Endothelial cell of umbilical vein (primary cell): ENCODE data around the gene CCNJ. TPM values are rescaled to one million over a fixed set of nuclear protein-coding genes. Genes with fewer than 3 reads are reported as not detected.

Experiments used
- BruUV-seq: library from RNA; stranded (reverse); fragments of 400-500 nt; replicated peaks from 2 replicates; lab custom pipeline; 2021; lab: Mats Ljungman, UMichigan
- CTCF ChIA-PET: fragments of 300-600, 350-600 bp; sonication (Branson Sonifier 250); formaldehyde crosslinking; loops from one replicate; lab custom pipeline; 2021; ENCODE audit warnings: antibody characterized with exemption, inconsistent platforms; lab: Charles Lee
- POLR2A ChIA-PET: fragments of 300-600, 350-600 bp; sonication (Branson Sonifier 250); formaldehyde crosslinking; loops from one replicate; lab custom pipeline; 2021; ENCODE audit warnings: antibody characterized with exemption, inconsistent platforms; lab: Charles Lee
- DNase-seq: peaks from one replicate; pipeline ENCODE4 v3.0.0-alpha.2; 2011; ENCODE audit warnings: low read depth, low spot score
- FAIRE-seq: peaks from 2 replicates; lab custom pipeline; 2011; peaks lifted over from hg19 to GRCh38; lab: Jason Lieb, UNC
- H2AFZ ChIP-seq: 2 replicates; pipeline ENCODE4 v1.6.0; 2012; ENCODE audit warnings: low read depth, low read length, control low read depth, inconsistent platforms
- H3K27ac ChIP-seq: 2 replicates; pipeline ENCODE4 v1.5.1; 2011; ENCODE audit warnings: low read depth, mild to moderate bottlenecking, control low read depth, low read length, moderate library complexity; ENCODE audit not compliant: insufficient read depth
- H3K27me3 ChIP-seq, 2 experiments: 2 replicates each; pipeline versions ENCODE4 v1.6.0 to v1.6.1; 2011; ENCODE audit warnings: low read length in 2 of 2, mixed read lengths in 1 of 2; ENCODE audit not compliant: control insufficient read depth in 2 of 2, insufficient read depth in 2 of 2
- H3K36me3 ChIP-seq, 2 experiments: 2 replicates in 1 of 2; 3 replicates in 1 of 2; pipeline ENCODE4 v1.5.1; 2011; ENCODE audit warnings: low read length in 2 of 2, mild to moderate bottlenecking in 1 of 2, moderate library complexity in 1 of 2; ENCODE audit not compliant: control insufficient read depth in 2 of 2, insufficient read depth in 2 of 2; ENCODE audit errors: extremely low read depth in 1 of 2
- H3K4me1 ChIP-seq: 3 replicates; pipeline ENCODE4 v1.5.1; 2011; ENCODE audit warnings: mild to moderate bottlenecking, low read length; ENCODE audit not compliant: control insufficient read depth, insufficient read depth; ENCODE audit errors: extremely low read depth
- H3K4me2 ChIP-seq: 2 replicates; pipeline ENCODE4 v1.6.1; 2011; ENCODE audit warnings: low read length, control low read depth, mixed read lengths; ENCODE audit not compliant: insufficient read depth
- H3K4me3 ChIP-seq, 3 experiments: fragments of 200-600 bp in 1 of 3; sonication (generic), shearing (Covaris generic) in 1 of 3; replicated peaks in 1 of 3; 2 replicates each; pipeline ENCODE4 v1.5.1; 2011 to 2016; ENCODE audit warnings: control low read depth in 3 of 3, low read length in 3 of 3, mild to moderate bottlenecking in 2 of 3, inconsistent platforms in 1 of 3, low read depth in 1 of 3, moderate library complexity in 1 of 3; ENCODE audit not compliant: insufficient read depth in 1 of 3
- H3K79me2 ChIP-seq: 2 replicates; pipeline ENCODE4 v1.6.0; 2012; ENCODE audit warnings: low read length, inconsistent platforms; ENCODE audit not compliant: control insufficient read depth, insufficient read depth
- H3K9ac ChIP-seq: replicated peaks from 2 replicates; pipeline ENCODE3; 2011; ENCODE audit warnings: low read length, control low read depth; ENCODE audit not compliant: insufficient read depth; ENCODE audit errors: extremely low read depth
- H3K9me1 ChIP-seq: replicated peaks from 3 replicates; pipeline ENCODE4 v1.6.0; 2011; ENCODE audit warnings: mild to moderate bottlenecking, low read length; ENCODE audit not compliant: control insufficient read depth, insufficient read depth; ENCODE audit errors: extremely low read depth
- H3K9me3 ChIP-seq: replicated peaks from 2 replicates; pipeline ENCODE4 v1.5.1; 2012; ENCODE audit warnings: low read length, inconsistent platforms; ENCODE audit not compliant: control insufficient read depth, insufficient read depth
- H4K20me1 ChIP-seq: replicated peaks from 2 replicates; pipeline ENCODE3; 2011; ENCODE audit warnings: mild to moderate bottlenecking, low read length; ENCODE audit not compliant: control insufficient read depth, insufficient read depth; ENCODE audit errors: extremely low read depth
- EZH2 ChIP-seq: IDR thresholded peaks from 2 replicates; pipeline ENCODE4 v1.6.1; 2012; ENCODE audit warnings: borderline replicate concordance, low read depth, mild to moderate bottlenecking, moderate library complexity, low read length, inconsistent platforms; ENCODE audit not compliant: severe bottlenecking
- FOS ChIP-seq: IDR thresholded peaks from 2 replicates; pipeline ENCODE4 v1.6.1; 2011; ENCODE audit warnings: mild to moderate bottlenecking, low read length, moderate library complexity, borderline replicate concordance; ENCODE audit not compliant: insufficient read depth
- GATA2 ChIP-seq: IDR thresholded peaks from 2 replicates; pipeline ENCODE4 v1.7.0; 2011; ENCODE audit warnings: low read depth, mild to moderate bottlenecking, moderate library complexity, mixed read lengths, low read length; ENCODE audit not compliant: insufficient read length, insufficient read depth
- JUN ChIP-seq: IDR thresholded peaks from 2 replicates; pipeline ENCODE4 v1.6.1; 2011; ENCODE audit warnings: borderline replicate concordance, low read depth; ENCODE audit not compliant: insufficient read length, insufficient read depth
- MYC ChIP-seq: IDR thresholded peaks from one replicate; pipeline ENCODE4 v1.6.1; 2011; ENCODE audit warnings: mild to moderate bottlenecking, low read depth, low read length
- POLR2A ChIP-seq: IDR thresholded peaks from 2 replicates; pipeline ENCODE4 v1.6.1; 2012; ENCODE audit warnings: low read depth, mild to moderate bottlenecking, control low read depth, low read length
- POLR2AphosphoS5 ChIP-seq: IDR thresholded peaks from 2 replicates; pipeline ENCODE4 v1.6.1; 2012; ENCODE audit warnings: low read depth, mild to moderate bottlenecking, control low read depth, low read length, moderate library complexity; ENCODE audit not compliant: insufficient read depth
- dilution Hi-C: fragments of 300-500 bp; cut with MboI; formaldehyde crosslinking; loops from one replicate; pipeline ENCODE4 v1.15.0; 2019; ENCODE audit warnings: low sequenced_read_pairs; ENCODE audit not compliant: extremely low pct_ligation_motif_present
- intact Hi-C: fragments of 100-400 bp; cut with micrococcal nuclease; formaldehyde crosslinking; loops from one replicate; pipeline ENCODE4 v1.10.0; 2022
- polyA plus RNA-seq, 4 experiments: library from polyadenylated mRNA; depleted of rRNA in 3 of 4; stranded (reverse) in 3 of 4; unstranded in 1 of 4; fragments of >200 nt; gene quantifications; 2 replicates each; pipeline versions ENCODE4 v1.2.1 to v1.2.3, GENCODE V29; 2011 to 2012; ENCODE audit warnings: missing spikeins in 1 of 4
- total RNA-seq: library from RNA; stranded (reverse); gene quantifications from 2 replicates; pipeline ENCODE4 v1.2.3, GENCODE V29; 2021
- TF ChIP-seq, protein P1 (sequence below), 2 donors: IDR thresholded peaks; 1 replicate in 1 of 2; 2 replicates in 1 of 2; pipeline ENCODE4 v1.5.1; 2011; ENCODE audit warnings: low read length in 2 of 2, mild to moderate bottlenecking in 2 of 2, moderate library complexity in 2 of 2, control low read depth in 1 of 2, inconsistent platforms in 1 of 2, low read depth in 1 of 2; ENCODE audit not compliant: insufficient read depth in 1 of 2; ENCODE audit errors: extremely low read depth in 1 of 2
- TF ChIP-seq, protein P2 (sequence below): IDR thresholded peaks from 2 replicates; pipeline ENCODE4 v1.6.1; 2011; ENCODE audit not compliant: insufficient read depth, insufficient read length

Gene CCNJ
- total and polyA plus RNA-seq, 2 donors (not counting 3 experiments of a cell fraction or from before 2014, with no cell fraction given), result 25.5 to 27.6 TPM

DNA sequence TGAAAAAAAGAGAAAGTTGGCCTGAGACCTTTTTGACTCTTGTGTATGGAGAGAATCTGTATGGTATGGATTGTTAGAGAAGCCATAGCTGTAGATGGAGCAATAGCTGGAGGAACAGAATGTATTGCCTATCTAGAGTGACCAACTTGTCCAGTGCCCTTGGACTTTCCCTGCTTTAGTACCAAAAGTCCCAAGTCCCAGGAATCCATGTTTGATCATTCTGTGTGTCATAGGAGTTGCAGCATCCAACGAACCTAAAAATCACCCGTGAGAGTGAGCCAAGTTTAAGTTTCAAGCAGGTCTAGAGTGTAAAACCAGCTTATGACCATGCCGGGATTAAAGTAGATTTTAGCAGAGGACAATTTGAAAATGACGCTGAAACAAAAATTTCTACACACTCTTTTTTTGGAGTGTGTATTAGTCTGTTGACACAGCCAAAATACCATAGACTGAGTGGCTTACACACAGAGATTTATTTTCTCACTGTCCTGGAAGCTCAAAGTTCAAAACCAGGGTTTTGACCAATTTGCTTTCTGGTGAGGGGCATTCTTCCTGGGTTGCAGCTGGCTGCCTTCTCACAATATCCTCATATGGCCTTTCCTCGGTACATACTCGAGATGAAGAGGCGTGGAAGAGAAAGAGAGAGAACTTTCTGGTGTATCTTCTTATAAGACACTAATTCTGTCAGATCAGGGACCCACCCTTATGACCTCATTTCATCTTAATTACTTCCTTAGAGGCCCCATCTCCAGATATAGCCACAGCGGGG is 49.8 kb downstream of the CCNJ start:
- dilution Hi-C loops, result no loop called here
- intact Hi-C loops, result no loop called here
- Histone ChIP-seq H3K4me1 (peaks cover 4% of the 10 kb centered on the region), H3K79me2 (no peaks in the 10 kb centered on the region), H3K9me1 (no peaks in the 10 kb centered on the region), H3K27me3 (peaks cover 35 to 38% of the 10 kb centered on the region in 2 experiments), H3K36me3 (no peaks in the 10 kb centered on the region), H2AFZ (no peak overlapping the region), H3K4me3 (no peak overlapping the region), H3K9ac (no peak overlapping the region), H4K20me1 (no peaks in the 10 kb centered on the region), H3K9me3 (no peaks in the 10 kb centered on the region), H3K4me2 (no peak overlapping the region), H3K27ac (no peak overlapping the region)
- no peak for DNase-seq
- ChIA-PET CTCF (interaction anchor here (1.2 to 2.0 kb wide), 3 partner anchors 11 to 76 kb away, joined by 3 to 7 read pairs (median 3); no protein-coding TSS in a partner anchor), POLR2A (no interaction called here)
- FAIRE-seq, result no peak
- BruUV-seq, result no TSS peak
- TF ChIP-seq POLR2A (no peak), EZH2 (no peak), FOS (no peak), MYC (no peak), GATA2 (no peak), POLR2AphosphoS5 (no peak), JUN (no peak)
- TF ChIP-seq, protein P1, sequence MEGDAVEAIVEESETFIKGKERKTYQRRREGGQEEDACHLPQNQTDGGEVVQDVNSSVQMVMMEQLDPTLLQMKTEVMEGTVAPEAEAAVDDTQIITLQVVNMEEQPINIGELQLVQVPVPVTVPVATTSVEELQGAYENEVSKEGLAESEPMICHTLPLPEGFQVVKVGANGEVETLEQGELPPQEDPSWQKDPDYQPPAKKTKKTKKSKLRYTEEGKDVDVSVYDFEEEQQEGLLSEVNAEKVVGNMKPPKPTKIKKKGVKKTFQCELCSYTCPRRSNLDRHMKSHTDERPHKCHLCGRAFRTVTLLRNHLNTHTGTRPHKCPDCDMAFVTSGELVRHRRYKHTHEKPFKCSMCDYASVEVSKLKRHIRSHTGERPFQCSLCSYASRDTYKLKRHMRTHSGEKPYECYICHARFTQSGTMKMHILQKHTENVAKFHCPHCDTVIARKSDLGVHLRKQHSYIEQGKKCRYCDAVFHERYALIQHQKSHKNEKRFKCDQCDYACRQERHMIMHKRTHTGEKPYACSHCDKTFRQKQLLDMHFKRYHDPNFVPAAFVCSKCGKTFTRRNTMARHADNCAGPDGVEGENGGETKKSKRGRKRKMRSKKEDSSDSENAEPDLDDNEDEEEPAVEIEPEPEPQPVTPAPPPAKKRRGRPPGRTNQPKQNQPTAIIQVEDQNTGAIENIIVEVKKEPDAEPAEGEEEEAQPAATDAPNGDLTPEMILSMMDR (IDR thresholded peaks at IDR 0.05; ENCODE audit: extremely low read depth in 1 of 2, insufficient read depth in 1 of 2, low read depth in 1 of 2, low read length in 2 of 2), result no peak
- TF ChIP-seq, protein P2, sequence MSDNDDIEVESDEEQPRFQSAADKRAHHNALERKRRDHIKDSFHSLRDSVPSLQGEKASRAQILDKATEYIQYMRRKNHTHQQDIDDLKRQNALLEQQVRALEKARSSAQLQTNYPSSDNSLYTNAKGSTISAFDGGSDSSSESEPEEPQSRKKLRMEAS, result no peak
